Ureter (tissue), 1 donor: ENCODE results near the gene CTNNA1. TPM values are rescaled to one million over a fixed set of nuclear protein-coding genes. Genes with fewer than 3 reads are reported as not detected.
A peak's percentile ranks its signal among the peaks of the same experiment; 100 is the strongest.

Experiments used
- DNase-seq: peaks from one replicate; pipeline ENCODE4 v3.0.0-alpha.2; 2020; ENCODE audit warnings: low spot score
- total RNA-seq: library from RNA; stranded (reverse); gene quantifications from one replicate; pipeline ENCODE4 v1.2.4, GENCODE V29; 2023
- donor health status: DM: yes; HTN: yes; CAD: no.

CTNNA1 gene
- total RNA-seq, 1 donor from 2014 or later: 379 TPM

GRCh38 chr5:138948471-138949222 is 195.4 kb downstream of the CTNNA1 start:
- no peak for DNase-seq

GRCh38 chr5:138949223-138949574 is 196.0 kb downstream of the CTNNA1 start:
- DNase-seq: no peak

GRCh38 chr5:138949988-138950387 is 196.8 kb downstream of the CTNNA1 start:
- DNase-seq: no peak

GRCh38 chr5:138950421-138951031 is 197.3 kb downstream of the CTNNA1 start:
- no peak for DNase-seq

- DNase-seq: no peak
Observed at GRCh38 chr5:138951091-138951985, 198.1 kb downstream of the CTNNA1 start.

- DNase-seq: no peak
Observed at GRCh38 chr5:138951986-138952735, 198.9 kb downstream of the CTNNA1 start.

GRCh38 chr5:138952962-138953361 is 199.7 kb downstream of the CTNNA1 start:
- DNase-seq: no peak

GRCh38 chr5:138953387-138954256 is 200.4 kb downstream of the CTNNA1 start:
- DNase-seq: peak; percentile 90

- DNase-seq: peak; percentile 39
Observed at GRCh38 chr5:138954257-138955012, 201.2 kb downstream of the CTNNA1 start.

- DNase-seq: peak; percentile 46
Observed at GRCh38 chr5:138955013-138955660, 201.9 kb downstream of the CTNNA1 start.

GRCh38 chr5:138955671-138956295 is 202.6 kb downstream of the CTNNA1 start:
- DNase-seq: no peak

GRCh38 chr5:138956801-138957200 is 203.6 kb downstream of the CTNNA1 start:
- no peak for DNase-seq

- DNase-seq: no peak
Observed at GRCh38 chr5:138960145-138960692, 207.0 kb downstream of the CTNNA1 start.

- no peak for DNase-seq
Observed at GRCh38 chr5:138961221-138961620, 208.0 kb downstream of the CTNNA1 start.

GRCh38 chr5:138961729-138962128 is 208.5 kb downstream of the CTNNA1 start:
- DNase-seq: no peak

- DNase-seq: no peak
Observed at GRCh38 chr5:138962614-138963370, 209.6 kb downstream of the CTNNA1 start.

- DNase-seq: no peak
Observed at GRCh38 chr5:138963763-138964371, 210.6 kb downstream of the CTNNA1 start.
